ENCODE data around the gene WWP2.

GRCh38 chr16:69881141-69881540 lies 119.0 kb downstream of the WWP2 start:
- TF ChIP-seq POLR2AphosphoS5 (IDR thresholded peaks at IDR 0.05) (no peak), RAD21 (conservative IDR thresholded peaks at IDR 0.05) (no peak), TAF1 (IDR thresholded peaks at IDR 0.05; ENCODE audit: low read depth) (no peak), EZH2 (IDR thresholded peaks at IDR 0.05; ENCODE audit: borderline replicate concordance, insufficient read depth, low read length, poor library complexity, severe bottlenecking) (no peak), EP300 (conservative IDR thresholded peaks at IDR 0.05; ENCODE audit: poor library complexity, severe bottlenecking) (no peak), MXI1 (conservative IDR thresholded peaks at IDR 0.05; ENCODE audit: poor library complexity, severe bottlenecking) (no peak), SMC3 (conservative IDR thresholded peaks at IDR 0.05; ENCODE audit: poor library complexity) (no peak)
- TF ChIP-seq, protein P1, sequence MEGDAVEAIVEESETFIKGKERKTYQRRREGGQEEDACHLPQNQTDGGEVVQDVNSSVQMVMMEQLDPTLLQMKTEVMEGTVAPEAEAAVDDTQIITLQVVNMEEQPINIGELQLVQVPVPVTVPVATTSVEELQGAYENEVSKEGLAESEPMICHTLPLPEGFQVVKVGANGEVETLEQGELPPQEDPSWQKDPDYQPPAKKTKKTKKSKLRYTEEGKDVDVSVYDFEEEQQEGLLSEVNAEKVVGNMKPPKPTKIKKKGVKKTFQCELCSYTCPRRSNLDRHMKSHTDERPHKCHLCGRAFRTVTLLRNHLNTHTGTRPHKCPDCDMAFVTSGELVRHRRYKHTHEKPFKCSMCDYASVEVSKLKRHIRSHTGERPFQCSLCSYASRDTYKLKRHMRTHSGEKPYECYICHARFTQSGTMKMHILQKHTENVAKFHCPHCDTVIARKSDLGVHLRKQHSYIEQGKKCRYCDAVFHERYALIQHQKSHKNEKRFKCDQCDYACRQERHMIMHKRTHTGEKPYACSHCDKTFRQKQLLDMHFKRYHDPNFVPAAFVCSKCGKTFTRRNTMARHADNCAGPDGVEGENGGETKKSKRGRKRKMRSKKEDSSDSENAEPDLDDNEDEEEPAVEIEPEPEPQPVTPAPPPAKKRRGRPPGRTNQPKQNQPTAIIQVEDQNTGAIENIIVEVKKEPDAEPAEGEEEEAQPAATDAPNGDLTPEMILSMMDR (IDR thresholded peaks at IDR 0.05; ENCODE audit: poor library complexity, severe bottlenecking), result no peak
- TF ChIP-seq, protein P2, sequence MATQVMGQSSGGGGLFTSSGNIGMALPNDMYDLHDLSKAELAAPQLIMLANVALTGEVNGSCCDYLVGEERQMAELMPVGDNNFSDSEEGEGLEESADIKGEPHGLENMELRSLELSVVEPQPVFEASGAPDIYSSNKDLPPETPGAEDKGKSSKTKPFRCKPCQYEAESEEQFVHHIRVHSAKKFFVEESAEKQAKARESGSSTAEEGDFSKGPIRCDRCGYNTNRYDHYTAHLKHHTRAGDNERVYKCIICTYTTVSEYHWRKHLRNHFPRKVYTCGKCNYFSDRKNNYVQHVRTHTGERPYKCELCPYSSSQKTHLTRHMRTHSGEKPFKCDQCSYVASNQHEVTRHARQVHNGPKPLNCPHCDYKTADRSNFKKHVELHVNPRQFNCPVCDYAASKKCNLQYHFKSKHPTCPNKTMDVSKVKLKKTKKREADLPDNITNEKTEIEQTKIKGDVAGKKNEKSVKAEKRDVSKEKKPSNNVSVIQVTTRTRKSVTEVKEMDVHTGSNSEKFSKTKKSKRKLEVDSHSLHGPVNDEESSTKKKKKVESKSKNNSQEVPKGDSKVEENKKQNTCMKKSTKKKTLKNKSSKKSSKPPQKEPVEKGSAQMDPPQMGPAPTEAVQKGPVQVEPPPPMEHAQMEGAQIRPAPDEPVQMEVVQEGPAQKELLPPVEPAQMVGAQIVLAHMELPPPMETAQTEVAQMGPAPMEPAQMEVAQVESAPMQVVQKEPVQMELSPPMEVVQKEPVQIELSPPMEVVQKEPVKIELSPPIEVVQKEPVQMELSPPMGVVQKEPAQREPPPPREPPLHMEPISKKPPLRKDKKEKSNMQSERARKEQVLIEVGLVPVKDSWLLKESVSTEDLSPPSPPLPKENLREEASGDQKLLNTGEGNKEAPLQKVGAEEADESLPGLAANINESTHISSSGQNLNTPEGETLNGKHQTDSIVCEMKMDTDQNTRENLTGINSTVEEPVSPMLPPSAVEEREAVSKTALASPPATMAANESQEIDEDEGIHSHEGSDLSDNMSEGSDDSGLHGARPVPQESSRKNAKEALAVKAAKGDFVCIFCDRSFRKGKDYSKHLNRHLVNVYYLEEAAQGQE (IDR thresholded peaks at IDR 0.05; ENCODE audit: borderline replicate concordance), result no peak
